ENCODE measurements around the gene SOWAHA. TPM values are rescaled to one million over a fixed set of nuclear protein-coding genes. Genes with fewer than 3 reads are reported as not detected.
A peak's percentile ranks its signal among the peaks of the same experiment; 100 is the strongest.

SOWAHA gene
- total RNA-seq, 1 donor from 2014 or later: 0.20 TPM

- H3K9me3 ChIP-seq (ENCODE audit: insufficient read depth, low read depth, low read length): no peaks in the 10 kb centered on the region
- no peaks in the 10 kb centered on the region for H3K36me3 ChIP-seq (ENCODE audit: insufficient read depth, low read length)
- Mint-ChIP-seq H3K9me3 (ENCODE audit: unreplicated experiment) (no peaks in the 10 kb centered on the region), H3K27me3 (ENCODE audit: low read depth, unreplicated experiment) (no peaks in the 10 kb centered on the region), H3K36me3 (ENCODE audit: low read depth, unreplicated experiment) (peaks cover 6% of the 10 kb centered on the region), H3K4me1 (ENCODE audit: low read depth, unreplicated experiment) (peaks cover 48% of the 10 kb centered on the region), H3K4me3 (ENCODE audit: unreplicated experiment) (peak overlapping the region; percentile 92), H3K27ac (ENCODE audit: unreplicated experiment) (peak overlapping the region; percentile 79)
- peak overlapping the region; percentile 94 for H3K4me2 ChIP-seq (ENCODE audit: low read length)
- no peak for TF ChIP-seq CTCF (IDR thresholded peaks at IDR 0.05; ENCODE audit: insufficient read depth, low read depth, low read length)
- no peak for TF ChIP-seq EZH2 (IDR thresholded peaks at IDR 0.05; ENCODE audit: insufficient read depth, low read length)
- H3K27me3 ChIP-seq (ENCODE audit: insufficient read depth, low read length): no peaks in the 10 kb centered on the region
- H3K4me3 ChIP-seq (ENCODE audit: insufficient read depth, low read depth, low read length): no peak overlapping the region
- H4K20me1 ChIP-seq (ENCODE audit: insufficient read depth, low read length): peaks cover 48% of the 10 kb centered on the region
- FAIRE-seq: no peak
- peaks cover 4% of the 10 kb centered on the region for H3K4me1 ChIP-seq (ENCODE audit: insufficient read depth, low read length)
- H3K27ac ChIP-seq (ENCODE audit: low read depth, low read length): no peak overlapping the region
- no peak overlapping the region for H3K9ac ChIP-seq (ENCODE audit: low read length)
- H3K79me2 ChIP-seq (ENCODE audit: insufficient read depth, low read length): peaks cover 70% of the 10 kb centered on the region
- DNase-seq (ENCODE audit: low read depth): peak; percentile 35
- H2AFZ ChIP-seq (ENCODE audit: low read depth, low read length): no peak overlapping the region
Observed at GRCh38 chr5:132775476-132775961, 37.6 kb upstream of the SOWAHA start.

- Histone ChIP-seq H3K4me2 (ENCODE audit: low read length) (peak overlapping the region; percentile 94), H3K27ac (ENCODE audit: low read depth, low read length) (no peak overlapping the region), H3K27me3 (ENCODE audit: insufficient read depth, low read length) (no peaks in the 10 kb centered on the region), H2AFZ (ENCODE audit: low read depth, low read length) (peak overlapping the region; percentile 71), H3K9me3 (ENCODE audit: insufficient read depth, low read depth, low read length) (no peaks in the 10 kb centered on the region), H3K9ac (ENCODE audit: low read length) (peak overlapping the region; percentile 79), H3K79me2 (ENCODE audit: insufficient read depth, low read length) (peaks cover 62% of the 10 kb centered on the region), H3K4me1 (ENCODE audit: insufficient read depth, low read length) (peaks cover 4% of the 10 kb centered on the region), H3K36me3 (ENCODE audit: insufficient read depth, low read length) (no peaks in the 10 kb centered on the region), H4K20me1 (ENCODE audit: insufficient read depth, low read length) (peaks cover 40% of the 10 kb centered on the region), H3K4me3 (ENCODE audit: insufficient read depth, low read depth, low read length) (peak overlapping the region; percentile 77)
- FAIRE-seq (no peak), DNase-seq (ENCODE audit: low read depth) (peak; percentile 25)
- H3K4me3 Mint-ChIP-seq (ENCODE audit: unreplicated experiment): peak overlapping the region; percentile 92
- TF ChIP-seq CTCF (IDR thresholded peaks at IDR 0.05; ENCODE audit: insufficient read depth, low read depth, low read length) (no peak), EZH2 (IDR thresholded peaks at IDR 0.05; ENCODE audit: insufficient read depth, low read length) (no peak)
- H3K27ac Mint-ChIP-seq (ENCODE audit: unreplicated experiment): no peak overlapping the region
- no peaks in the 10 kb centered on the region for H3K9me3 Mint-ChIP-seq (ENCODE audit: unreplicated experiment)
- peaks cover 43% of the 10 kb centered on the region for H3K4me1 Mint-ChIP-seq (ENCODE audit: low read depth, unreplicated experiment)
- H3K27me3 Mint-ChIP-seq (ENCODE audit: low read depth, unreplicated experiment): no peaks in the 10 kb centered on the region
- H3K36me3 Mint-ChIP-seq (ENCODE audit: low read depth, unreplicated experiment): peaks cover 3% of the 10 kb centered on the region
Observed at GRCh38 chr5:132776131-132776937, 36.8 kb upstream of the SOWAHA start.

GRCh38 chr5:132776938-132777208 lies 36.2 kb upstream of the SOWAHA start:
- no peak for FAIRE-seq
- Mint-ChIP-seq H3K27ac (ENCODE audit: unreplicated experiment) (no peak overlapping the region), H3K27me3 (ENCODE audit: low read depth, unreplicated experiment) (no peaks in the 10 kb centered on the region), H3K4me1 (ENCODE audit: low read depth, unreplicated experiment) (peaks cover 44% of the 10 kb centered on the region), H3K4me3 (ENCODE audit: unreplicated experiment) (no peak overlapping the region), H3K9me3 (ENCODE audit: unreplicated experiment) (no peaks in the 10 kb centered on the region), H3K36me3 (ENCODE audit: low read depth, unreplicated experiment) (peaks cover 3% of the 10 kb centered on the region)
- Histone ChIP-seq H4K20me1 (ENCODE audit: insufficient read depth, low read length) (peaks cover 39% of the 10 kb centered on the region), H3K4me1 (ENCODE audit: insufficient read depth, low read length) (peaks cover 5% of the 10 kb centered on the region), H3K4me2 (ENCODE audit: low read length) (peak overlapping the region; percentile 94), H3K79me2 (ENCODE audit: insufficient read depth, low read length) (peaks cover 57% of the 10 kb centered on the region), H3K9me3 (ENCODE audit: insufficient read depth, low read depth, low read length) (no peaks in the 10 kb centered on the region), H2AFZ (ENCODE audit: low read depth, low read length) (peak overlapping the region; percentile 71), H3K27me3 (ENCODE audit: insufficient read depth, low read length) (no peaks in the 10 kb centered on the region), H3K4me3 (ENCODE audit: insufficient read depth, low read depth, low read length) (peak overlapping the region; percentile 77), H3K27ac (ENCODE audit: low read depth, low read length) (no peak overlapping the region), H3K36me3 (ENCODE audit: insufficient read depth, low read length) (no peaks in the 10 kb centered on the region), H3K9ac (ENCODE audit: low read length) (peak overlapping the region; percentile 79)
- no peak for DNase-seq (ENCODE audit: low read depth)
- TF ChIP-seq CTCF (IDR thresholded peaks at IDR 0.05; ENCODE audit: insufficient read depth, low read depth, low read length) (no peak), EZH2 (IDR thresholded peaks at IDR 0.05; ENCODE audit: insufficient read depth, low read length) (no peak)

Data from astrocyte (in vitro differentiated cells and primary cell).